Measurements from ENCODE around the gene ATP5F1B.
A peak's percentile ranks its signal among the peaks of the same experiment; 100 is the strongest.

ATP5F1B gene

DNA sequence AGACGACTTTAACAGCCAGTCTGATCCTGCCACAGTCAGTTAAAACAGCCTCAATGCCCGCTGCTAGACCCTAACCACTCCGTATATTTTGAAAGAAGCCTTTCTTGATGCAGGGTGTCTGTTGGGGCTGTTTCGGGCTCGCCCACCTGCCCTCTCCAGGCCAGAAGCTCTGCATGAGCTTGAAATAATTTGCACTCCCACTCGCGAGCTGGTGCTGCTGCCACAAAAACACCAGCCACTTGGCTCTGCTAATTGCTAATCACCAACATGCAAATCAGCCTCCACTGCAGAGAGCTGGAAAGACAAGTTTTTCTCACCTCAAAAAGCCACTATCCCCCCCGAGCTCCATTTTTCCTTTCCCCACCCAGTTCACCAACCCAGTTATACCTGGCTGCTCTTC lies 31.2 kb downstream of the ATP5F1B start:
- DNase-seq: no peak

DNA sequence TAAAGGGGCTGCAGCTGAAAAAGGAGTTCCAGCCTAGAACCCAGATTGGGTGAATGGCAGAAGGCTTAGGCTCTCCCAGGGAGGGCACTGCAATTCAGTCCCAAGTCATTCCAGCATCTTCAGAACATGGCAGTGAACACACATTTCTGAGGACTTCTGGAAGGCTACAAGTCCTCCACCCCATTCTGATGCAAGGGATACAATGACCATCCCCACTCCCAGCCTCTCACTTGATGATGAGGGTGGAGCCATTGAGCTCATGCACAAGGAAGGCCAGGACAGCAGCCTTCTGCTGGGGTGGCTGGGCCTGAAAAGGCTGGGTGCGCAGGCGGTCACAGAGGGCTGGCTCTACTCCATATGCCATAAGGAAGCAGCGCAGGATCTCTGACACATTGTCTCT lies 41.4 kb downstream of the ATP5F1B start:
- no peak for DNase-seq

DNA sequence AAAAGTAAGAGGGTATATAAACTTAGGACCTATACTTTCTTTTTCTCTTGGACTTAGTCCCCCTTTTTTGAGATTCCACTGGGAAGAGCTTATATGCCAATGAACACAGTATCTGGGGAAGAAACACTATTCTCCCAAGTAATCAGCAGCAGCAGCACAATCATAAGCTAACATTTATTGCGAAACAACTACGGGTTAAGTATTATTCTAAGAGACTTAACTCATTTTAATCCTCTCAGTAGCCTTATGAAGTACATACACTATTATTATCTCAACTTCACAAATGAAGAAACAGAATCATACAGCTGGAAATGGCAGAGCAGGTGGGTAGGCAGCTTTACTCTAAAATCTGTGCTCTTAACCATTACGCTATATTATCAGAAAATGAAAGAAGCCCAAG lies 43.5 kb downstream of the ATP5F1B start:
- DNase-seq: no peak

DNA sequence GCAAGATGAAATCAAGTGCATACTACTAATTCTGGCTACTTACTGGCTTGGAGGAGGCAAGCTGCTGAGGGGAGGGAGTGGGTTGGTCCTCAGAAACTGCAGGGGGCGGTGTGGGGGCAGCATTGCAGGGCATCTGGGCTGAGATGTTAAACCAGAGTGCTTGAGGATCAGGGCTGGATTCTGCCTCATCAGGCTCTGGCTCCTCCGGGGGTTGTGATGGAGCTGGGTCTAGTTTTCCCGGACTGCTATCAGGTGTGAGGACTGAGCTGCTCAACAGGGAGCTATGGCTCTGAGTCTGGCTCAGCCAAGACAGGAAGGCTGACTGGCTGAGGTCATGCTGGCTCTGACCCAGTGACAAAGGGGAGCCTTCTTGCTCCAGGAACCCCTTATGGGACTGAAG lies 44.3 kb downstream of the ATP5F1B start:
- DNase-seq: peak in 1 of 2 experiments; percentile 5

DNA sequence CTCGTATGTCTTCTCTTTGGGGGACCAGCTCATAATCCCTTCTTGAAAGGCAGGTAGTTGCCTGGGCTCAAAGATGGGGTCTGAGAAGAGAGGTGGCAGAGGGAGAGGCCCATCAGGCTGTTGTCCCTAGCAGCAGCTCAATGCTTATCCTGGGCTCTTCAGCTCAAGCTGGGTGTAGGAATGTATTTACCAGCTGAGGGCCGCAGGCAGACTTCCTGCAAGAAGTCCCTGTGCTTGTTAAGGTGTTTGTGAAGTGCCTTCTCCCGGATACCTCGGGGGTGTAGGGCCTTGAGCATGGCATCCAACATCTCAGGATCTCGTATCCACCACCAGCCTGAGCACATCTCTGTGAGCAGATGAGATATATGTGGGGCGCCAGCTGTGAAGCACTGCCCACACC lies 45.0 kb downstream of the ATP5F1B start:
- no peak for DNase-seq

DNA sequence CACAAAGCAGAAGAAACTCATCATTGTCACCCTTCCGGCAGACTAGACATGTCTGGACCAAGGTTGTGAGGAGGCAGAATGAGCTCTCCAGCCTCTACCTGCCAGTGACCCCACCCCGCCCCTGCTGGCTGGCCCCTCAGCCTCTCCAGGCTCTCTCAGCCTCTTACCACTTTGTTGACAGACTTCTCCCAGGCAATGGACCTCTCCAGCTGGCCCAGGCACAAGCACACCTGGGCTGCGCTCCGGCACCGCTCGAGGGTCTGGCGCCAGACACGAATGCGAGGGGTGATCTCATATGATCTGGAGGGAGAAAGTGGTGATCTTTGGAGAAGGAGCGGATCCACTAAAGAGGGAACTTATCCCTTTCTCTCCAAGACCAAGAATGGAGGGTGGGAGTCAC lies 46.0 kb downstream of the ATP5F1B start:
- no peak for DNase-seq

DNA sequence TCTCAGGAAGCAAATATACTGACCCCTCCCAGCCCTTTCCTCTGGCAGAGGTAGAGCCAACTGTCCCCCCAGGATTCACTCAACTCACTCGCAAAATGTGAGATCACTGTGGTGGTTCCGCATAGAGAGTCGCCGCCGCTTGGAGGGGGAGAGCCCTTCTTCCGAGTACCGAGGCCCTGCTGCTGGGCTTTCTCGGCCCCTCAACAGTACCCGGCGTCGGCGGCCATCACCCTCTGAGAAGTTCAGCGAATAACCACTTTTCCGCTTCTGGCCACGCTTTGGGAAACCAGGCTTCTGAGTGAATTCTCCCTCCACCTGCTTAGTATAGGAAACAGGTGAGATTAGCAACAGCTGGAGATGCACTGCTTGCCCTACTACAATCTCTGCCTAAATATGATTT lies 46.7 kb downstream of the ATP5F1B start:
- no peak for DNase-seq

DNA sequence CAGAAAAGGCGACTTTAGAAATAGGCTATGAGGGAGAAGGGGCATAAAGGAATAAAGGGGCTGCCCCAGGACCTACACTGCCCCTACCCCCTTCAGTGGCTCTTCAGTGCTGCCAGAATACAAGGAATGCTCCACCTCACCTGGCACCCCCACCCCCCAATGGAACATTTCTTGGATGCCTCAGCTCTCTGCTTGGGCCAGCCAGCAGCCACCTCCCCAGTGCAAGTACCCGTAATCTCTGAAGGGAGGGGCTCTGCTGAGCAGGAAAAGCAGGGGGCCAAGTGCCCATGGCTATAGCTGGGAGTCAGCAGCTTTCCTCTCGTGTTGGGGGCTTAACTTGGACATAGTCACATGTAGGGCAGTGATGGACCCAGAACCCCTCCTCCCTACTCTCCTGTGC lies 49.0 kb downstream of the ATP5F1B start:
- DNase-seq: no peak

DNA sequence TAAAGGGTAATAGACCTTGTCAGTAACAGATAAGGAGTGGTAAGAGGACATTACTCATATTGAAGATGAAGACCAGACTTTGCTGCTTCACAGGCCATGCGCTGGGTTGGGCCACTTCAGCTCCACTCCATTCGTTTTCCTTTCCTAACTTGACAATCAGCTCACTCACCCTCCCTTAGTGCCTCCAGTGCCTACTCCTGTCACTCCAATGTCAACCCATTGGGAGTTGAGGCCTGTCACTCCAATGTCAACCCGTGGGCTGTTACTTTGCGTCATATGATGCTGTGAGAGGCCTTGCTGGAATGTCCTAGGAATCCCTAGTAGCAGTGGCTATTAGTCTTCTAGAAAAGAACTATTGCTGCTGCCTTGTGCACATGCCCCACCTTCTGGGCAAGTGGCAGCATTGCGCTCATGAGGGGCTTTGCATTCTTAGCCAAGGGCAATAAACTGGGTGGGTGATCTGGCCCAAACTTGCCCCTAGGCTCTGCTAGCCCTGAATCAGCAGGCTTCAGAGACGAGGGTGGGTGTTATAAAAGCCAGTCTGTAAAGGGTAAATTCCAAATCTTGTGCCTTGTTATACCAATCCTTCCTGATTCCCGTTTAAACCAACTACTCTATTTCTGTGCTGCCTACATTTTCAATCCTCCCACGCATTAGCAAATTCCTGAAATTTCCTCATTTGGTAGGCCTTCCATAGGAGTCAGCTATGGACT lies 51.7 kb downstream of the ATP5F1B start:
- DNase-seq: peak; percentile 52 to 57

DNA sequence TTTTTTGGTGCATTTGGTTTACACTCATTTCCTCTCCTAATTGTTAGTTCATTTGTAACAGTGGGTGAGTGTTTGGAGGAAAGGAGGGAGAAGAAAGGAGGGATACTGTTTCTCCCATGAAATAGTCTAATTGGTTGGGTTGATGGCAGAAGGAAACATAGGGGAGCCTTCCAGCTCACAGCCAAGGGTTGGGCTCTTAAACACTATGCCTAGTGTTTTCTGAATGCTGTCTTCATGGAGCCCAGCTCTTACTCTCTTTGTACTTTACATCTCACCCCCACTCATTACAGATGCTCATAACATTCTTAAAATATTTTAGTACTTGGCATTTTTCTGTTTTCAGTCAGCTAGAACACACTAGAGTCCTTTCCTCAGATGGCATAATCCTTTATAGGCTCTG lies 53.8 kb downstream of the ATP5F1B start:
- DNase-seq: no peak

DNA sequence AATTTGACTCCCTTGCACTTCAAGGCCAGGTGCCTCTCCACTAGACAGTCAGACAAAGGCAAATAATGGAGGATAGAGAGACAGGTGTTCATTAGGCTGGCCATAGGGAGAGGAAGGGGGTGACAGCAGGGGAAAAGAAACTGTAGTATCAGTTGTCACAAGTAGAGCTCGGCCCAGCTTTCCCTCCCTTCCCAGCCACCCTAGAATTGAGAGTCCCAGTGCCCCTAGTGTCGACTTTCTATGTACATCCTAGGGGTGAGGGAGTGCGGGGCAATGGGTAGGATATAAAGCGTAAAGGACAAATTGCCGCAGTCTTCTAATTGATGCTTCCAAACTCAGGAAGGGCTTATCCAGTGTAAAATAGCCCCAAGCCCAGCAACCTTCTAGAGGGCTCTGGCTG lies 54.7 kb downstream of the ATP5F1B start:
- peak; percentile 63 to 78 for DNase-seq

DNA sequence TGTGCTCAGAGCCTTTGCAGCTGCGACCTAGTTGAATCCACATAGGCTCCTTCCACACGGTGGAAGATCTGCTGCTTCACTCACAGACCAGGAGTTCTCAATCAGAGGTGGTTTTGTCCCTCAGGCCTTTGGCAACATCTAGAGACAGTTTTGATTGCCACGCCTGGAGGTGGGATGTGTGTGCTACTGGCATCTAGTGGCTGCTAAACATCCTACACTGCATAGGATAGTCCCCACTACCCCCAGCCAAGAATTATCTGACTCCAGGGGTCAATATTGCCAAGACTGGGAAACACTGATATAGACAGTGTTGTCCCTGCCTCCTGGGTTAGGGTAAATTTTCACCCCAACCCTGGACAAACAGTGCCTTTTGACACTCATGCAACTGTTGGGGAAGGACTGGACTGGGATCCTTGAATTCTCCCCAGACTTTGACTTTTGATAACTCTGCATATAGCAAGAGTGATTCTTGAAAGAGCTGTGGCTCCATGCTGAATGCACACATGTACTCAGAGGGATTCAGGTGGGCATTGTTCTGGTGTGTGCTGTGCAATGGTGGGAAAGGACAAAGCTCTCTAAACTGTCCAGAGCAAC lies 55.5 kb downstream of the ATP5F1B start:
- peak; percentile 29 to 39 for DNase-seq

DNA sequence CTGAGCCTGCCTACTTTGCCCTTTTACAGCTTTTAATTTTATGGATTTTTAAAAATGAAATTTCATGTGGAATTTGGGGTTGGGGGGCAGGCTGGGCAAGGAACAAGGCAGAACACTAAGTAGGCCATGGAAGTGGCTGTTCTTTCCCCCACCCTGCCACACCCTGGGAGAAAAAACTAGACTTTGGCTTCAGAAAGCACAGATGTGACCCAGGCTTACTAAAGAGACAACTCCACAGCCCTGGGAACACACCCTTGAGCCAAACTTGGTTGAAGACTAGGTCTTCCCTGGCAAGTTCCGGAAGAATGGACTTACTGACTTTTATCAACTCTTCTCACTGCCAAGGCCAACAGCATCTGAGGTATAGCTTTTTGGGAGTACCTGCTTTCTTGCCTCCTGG lies 56.0 kb downstream of the ATP5F1B start:
- DNase-seq: no peak
